HG02885 (cell line): ENCODE measurements around the gene SEC61B.
A peak's percentile ranks its signal among the peaks of the same experiment; 100 is the strongest.

Experiments
- ATAC-seq: cut with Tn5 transposase; IDR thresholded peaks from one replicate; pipeline ENCODE4 v1.9.1; 2021; ENCODE audit warnings: mild to moderate bottlenecking; ENCODE audit not compliant: unreplicated experiment, poor library complexity

The SEC61B gene

GRCh38 chr9:99266255-99267023 lies 44.4 kb downstream of the SEC61B start:
- peak; percentile 66 for ATAC-seq

GRCh38 chr9:99269416-99269815 lies 47.3 kb downstream of the SEC61B start:
- ATAC-seq = no peak

- ATAC-seq = no peak
Observed at GRCh38 chr9:99270491-99270890, 48.4 kb downstream of the SEC61B start.

DNA sequence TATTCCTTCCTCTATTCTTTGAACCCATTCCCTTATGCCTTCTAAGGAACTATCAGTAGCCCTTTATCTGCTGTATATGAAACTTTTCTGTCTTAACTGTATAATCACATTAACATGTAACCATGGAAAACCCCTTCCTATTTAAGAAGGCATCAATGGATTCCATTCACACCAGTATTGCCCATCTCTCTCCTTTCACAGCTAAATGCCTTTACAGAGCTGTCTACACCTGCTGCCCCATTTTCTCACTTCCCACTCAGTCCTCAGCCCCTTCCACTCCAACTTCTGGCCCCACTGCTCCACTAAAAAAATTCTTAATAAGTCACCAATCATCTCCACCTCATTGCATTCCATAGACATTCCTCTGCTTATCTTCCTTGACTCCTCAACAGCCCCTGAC lies 50.8 kb downstream of the SEC61B start:
- ATAC-seq = no peak

GRCh38 chr9:99274016-99274415 lies 51.9 kb downstream of the SEC61B start:
- no peak for ATAC-seq

GRCh38 chr9:99274495-99274894 lies 52.4 kb downstream of the SEC61B start:
- ATAC-seq = no peak
